Spleen (tissue), 11 donors: Measurements from ENCODE around the gene KRTCAP2. TPM values are rescaled to one million over a fixed set of nuclear protein-coding genes. Genes with fewer than 3 reads are reported as not detected.
"Not testable (repeated sequence)": the region's sequence is repeated elsewhere in the genome, so short reads cannot be mapped to it uniquely, and the experiment has no call there.

Experiments used
- DNase-seq: peaks from one replicate; pipeline ENCODE4 v3.0.0-alpha.2; 2020
- H3K27ac ChIP-seq, 8 donors: fragments of 200-600 bp; sonication (generic) in 7 of 8; 1 replicate in 4 of 8; 2 replicates in 4 of 8; pipeline versions ENCODE4 v1.5.0 to v1.8.0; 2016 to 2021; ENCODE audit warnings: inconsistent platforms in 4 of 8, mild to moderate bottlenecking in 4 of 8, moderate library complexity in 1 of 8
- H3K27me3 ChIP-seq, 7 donors: fragments of 200-600 bp; sonication (generic) in 6 of 7; replicated peaks in 1 of 7; 1 replicate in 4 of 7; 2 replicates in 3 of 7; pipeline versions ENCODE4 v1.5.0 to v1.8.0; 2016 to 2021; ENCODE audit warnings: inconsistent platforms in 3 of 7, mild to moderate bottlenecking in 1 of 7
- H3K36me3 ChIP-seq, 6 donors: fragments of 200-600 bp; sonication (generic) in 5 of 6; 1 replicate in 4 of 6; 2 replicates in 2 of 6; pipeline versions ENCODE4 v1.5.0 to v1.8.0; 2016 to 2021; ENCODE audit warnings: inconsistent platforms in 2 of 6
- H3K4me1 ChIP-seq, 6 donors: fragments of 200-600 bp; sonication (generic) in 5 of 6; 1 replicate in 3 of 6; 2 replicates in 3 of 6; pipeline versions ENCODE4 v1.5.0 to v1.8.0; 2016 to 2021; ENCODE audit warnings: inconsistent platforms in 3 of 6
- H3K4me3 ChIP-seq, 8 donors: fragments of 200-600 bp; sonication (generic) in 7 of 8; 1 replicate in 4 of 8; 2 replicates in 4 of 8; pipeline versions ENCODE4 v1.5.0 to v1.8.0; 2016 to 2021; ENCODE audit warnings: inconsistent platforms in 4 of 8, mild to moderate bottlenecking in 4 of 8, moderate library complexity in 2 of 8
- H3K9me3 ChIP-seq, 8 donors: fragments of 200-600 bp; sonication (generic) in 7 of 8; 1 replicate in 4 of 8; 2 replicates in 4 of 8; pipeline versions ENCODE4 v1.5.0 to v1.8.0; 2016 to 2021; ENCODE audit warnings: inconsistent platforms in 4 of 8
- CTCF ChIP-seq, 11 experiments: fragments of 200-600 bp in 7 of 11; fragments of 450-650 bp in 4 of 11; sonication (generic) in 4 of 11; IDR thresholded peaks in 8 of 11; conservative IDR thresholded peaks in 3 of 11; 1 replicate in 7 of 11; 2 replicates in 4 of 11; pipeline versions ENCODE4 v1.4.0 to v1.8.0; 2016 to 2021; ENCODE audit warnings: antibody characterized with exemption in 11 of 11, inconsistent platforms in 4 of 11, mild to moderate bottlenecking in 1 of 11
- POLR2A ChIP-seq, 3 donors: fragments of 450-650 bp; IDR thresholded peaks; one replicate each; pipeline ENCODE4 v1.5.1; 2017; ENCODE audit warnings: antibody characterized with exemption in 3 of 3, mild to moderate bottlenecking in 1 of 3
- POLR2AphosphoS5 ChIP-seq, 3 donors: sonication (generic); formaldehyde crosslinking; IDR thresholded peaks; one replicate each; pipeline ENCODE4 v1.5.1; 2017; ENCODE audit warnings: antibody characterized with exemption in 3 of 3
- WGBS, 5 donors: extraction: QIAGEN DNeasy Blood & Tissue Kit in 3 of 5; methylation state at CpG; one replicate each; pipeline versions ENCODE4 v1.1.5 to v1.1.7; 2013 to 2018; 5-methylcytosine and 5-hydroxymethylcytosine counted together
- intact Hi-C: fragments of 100-400 bp; cut with DNase I; formaldehyde crosslinking; loops from one replicate; pipeline ENCODE4 v1.15.0; 2023; ENCODE audit warnings: low total_unique reads
- polyA plus RNA-seq, 3 donors: library from polyadenylated mRNA; stranded (reverse); fragments of 200-250 nt; gene quantifications; one replicate each; pipeline ENCODE4 v1.2.1, GENCODE V29; 2013
- total RNA-seq, 7 donors: library from RNA; depleted of rRNA in 3 of 7; stranded (reverse); fragments of >200 nt in 3 of 7; fragmentation: NEBNext Ultra II Directional in 4 of 7; extraction: Animal tissue kit (Norgen Biotek cat#: 25700) in 4 of 7; gene quantifications; one replicate each; pipeline versions ENCODE4 v1.1.0 to v1.2.1, GENCODE V29; 2016 to 2021
- donor health status: healthy with polysubstance abuse.
- donor health status: DM: no; HTN: no; CAD: no; lungs with moderate emphysema.
- donor health status: DM: no; HTN: no; CAD: no.
- donor health status: Bipolar disorder and iron deficiency.
- donor health status: healthy.
- donor health status: DM: no; HTN: no; CAD: no.
- donor health status: DM: yes; HTN: yes; CAD: no.

Gene KRTCAP2
- total and polyA plus RNA-seq, 10 donors, result 113 to 203 (median 146) TPM

- intact Hi-C loops, result loop anchor here (2.0 kb wide), 1 partner anchor 77 kb away; no protein-coding TSS in a partner anchor
- H3K27me3 ChIP-seq, H3K9me3 ChIP-seq: not testable (repeated sequence)
- H3K4me3 ChIP-seq, result peak overlapping the region in 2 of 8 donors; percentile 15 to 51
- peak overlapping the region in 3 of 8 donors; percentile 69 to 78 (median 71) for H3K27ac ChIP-seq
- 41 to 49% (median 41%) methylated on average over 4 of the region's 4 CpGs for WGBS, 5 donors
- peaks cover 21 to 47% (median 36%) of the 10 kb centered on the region in 6 donors for H3K4me1 ChIP-seq
- TF ChIP-seq CTCF (IDR thresholded peaks at IDR 0.05 in 8 of 11, conservative IDR thresholded peaks at IDR 0.05 in 3 of 11), result peak in 3 of 11 experiments; percentile 12 to 50 (median 34)
- H3K36me3 ChIP-seq, result peaks cover 0 to 31% (median 17%) of the 10 kb centered on the region in 6 donors
- peak; percentile 11 for DNase-seq
These were observed 5.0 kb downstream of the KRTCAP2 start for GRCh38 chr1:155168105-155168445.

DNA sequence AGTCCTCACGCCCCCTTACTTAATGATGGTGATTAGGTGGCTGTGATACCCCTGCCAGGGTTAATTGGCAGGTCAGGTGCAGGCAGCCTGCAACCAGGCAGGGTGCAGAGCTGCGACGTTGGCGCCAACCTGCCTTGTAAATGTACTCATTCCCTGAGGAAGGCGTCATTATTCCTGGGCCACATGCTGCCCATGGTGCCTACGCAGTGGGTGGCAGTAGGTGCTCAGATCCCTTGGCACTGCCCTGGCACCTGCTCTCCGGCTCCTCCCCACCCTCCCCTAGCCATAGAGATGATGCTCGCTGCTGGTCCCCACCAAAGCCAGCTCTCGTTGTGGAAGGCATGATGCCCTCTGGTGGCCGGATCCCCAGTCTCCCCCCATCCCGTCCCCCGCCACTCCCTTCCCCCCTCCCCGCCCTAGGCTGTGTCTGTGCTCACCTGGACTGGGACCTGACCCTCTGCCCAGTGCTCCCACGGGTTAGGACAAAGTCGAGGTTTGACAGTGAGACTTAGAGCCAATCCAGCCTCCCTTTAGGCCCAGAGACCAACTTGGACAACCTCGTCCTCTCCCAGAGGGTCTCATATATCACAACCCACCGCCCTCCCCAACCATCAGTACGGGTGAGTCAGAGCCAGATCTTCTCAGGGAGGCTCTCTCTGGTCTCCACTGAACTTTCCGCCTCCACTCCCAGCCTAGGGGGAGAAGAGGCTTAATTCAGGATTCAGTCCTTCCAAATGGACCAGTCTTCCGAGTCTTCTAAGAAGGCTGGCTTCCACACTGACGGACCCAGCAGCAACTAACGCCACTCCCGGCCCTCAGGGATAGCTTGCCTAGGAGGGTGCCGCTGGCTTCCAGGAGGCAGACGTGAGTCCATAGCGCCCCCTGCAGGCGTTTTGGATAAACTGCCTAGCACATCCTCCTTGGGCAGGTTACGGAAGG, 5.7 kb downstream of the KRTCAP2 start:
- Histone ChIP-seq H3K36me3 (peaks cover 0 to 31% (median 17%) of the 10 kb centered on the region in 6 donors), H3K27ac (peak overlapping the region; percentile 11 to 84 (median 70)), H3K4me3 (peak overlapping the region in 2 of 8 donors; percentile 15 to 51), H3K4me1 (peaks cover 20 to 42% (median 33%) of the 10 kb centered on the region in 6 donors), H3K9me3 (peaks cover 0 to 8% (median 0%) of the 10 kb centered on the region in 8 donors), H3K27me3 (no peaks in the 10 kb centered on the region)
- 4 to 7% (median 5%) methylated on average over 25 to 28 of the region's 28 CpGs for WGBS, 5 donors
- intact Hi-C loops, result loop anchor here (2.0 kb wide), 1 partner anchor 77 kb away; no protein-coding TSS in a partner anchor
- TF ChIP-seq CTCF (IDR thresholded peaks at IDR 0.05 in 8 of 11, conservative IDR thresholded peaks at IDR 0.05 in 3 of 11) (peak; percentile 84 to 94 (median 88)), POLR2A (IDR thresholded peaks at IDR 0.05) (no peak), POLR2AphosphoS5 (IDR thresholded peaks at IDR 0.05) (peak; percentile 10 to 63 (median 62))
- peak; percentile 96 for DNase-seq

GRCh38 chr1:155166471-155167165, 6.5 kb downstream of the KRTCAP2 start:
- Histone ChIP-seq H3K4me1 (peaks cover 14 to 34% (median 25%) of the 10 kb centered on the region in 6 donors), H3K4me3 (peak overlapping the region in 1 of 8 donors; percentile 51), H3K27me3 (no peaks in the 10 kb centered on the region), H3K9me3 (peaks cover 0 to 8% (median 0%) of the 10 kb centered on the region in 8 donors), H3K27ac (peak overlapping the region; percentile 11 to 84 (median 70)), H3K36me3 (peaks cover 0 to 31% (median 17%) of the 10 kb centered on the region in 6 donors)
- DNase-seq, result peak; percentile 86
- TF ChIP-seq POLR2AphosphoS5 (IDR thresholded peaks at IDR 0.05) (peak; percentile 66 to 81 (median 78)), POLR2A (IDR thresholded peaks at IDR 0.05) (no peak), CTCF (IDR thresholded peaks at IDR 0.05 in 8 of 11, conservative IDR thresholded peaks at IDR 0.05 in 3 of 11) (no peak)
- 9 to 12% (median 12%) methylated on average over 14 to 27 of the region's 27 CpGs for WGBS, 5 donors
- intact Hi-C loops, result no loop called here
